Kidney tubule cell (primary cell): ENCODE measurements around the gene TYRP1.
A peak's percentile ranks its signal among the peaks of the same experiment; 100 is the strongest.

ENCODE experiments used
- DNase-seq: peaks from one replicate; pipeline ENCODE4 v3.0.0-alpha.2; 2018; ENCODE audit warnings: low spot score

TYRP1 gene

DNA sequence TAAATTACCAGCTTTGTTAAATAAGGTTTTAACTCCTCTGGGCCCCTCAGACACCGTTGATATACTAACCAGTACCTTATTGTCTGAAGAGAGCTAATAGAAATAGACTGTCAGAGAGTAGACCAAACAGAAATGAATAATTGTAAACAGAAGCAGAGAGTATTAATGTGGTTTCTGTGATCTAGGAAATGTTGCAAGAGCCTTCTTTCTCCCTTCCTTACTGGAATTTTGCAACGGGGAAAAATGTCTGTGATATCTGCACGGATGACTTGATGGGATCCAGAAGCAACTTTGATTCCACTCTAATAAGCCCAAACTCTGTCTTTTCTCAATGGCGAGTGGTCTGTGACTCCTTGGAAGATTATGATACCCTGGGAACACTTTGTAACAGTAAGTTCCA lies 5.1 kb downstream of the TYRP1 start:
- DNase-seq, result no peak

DNA sequence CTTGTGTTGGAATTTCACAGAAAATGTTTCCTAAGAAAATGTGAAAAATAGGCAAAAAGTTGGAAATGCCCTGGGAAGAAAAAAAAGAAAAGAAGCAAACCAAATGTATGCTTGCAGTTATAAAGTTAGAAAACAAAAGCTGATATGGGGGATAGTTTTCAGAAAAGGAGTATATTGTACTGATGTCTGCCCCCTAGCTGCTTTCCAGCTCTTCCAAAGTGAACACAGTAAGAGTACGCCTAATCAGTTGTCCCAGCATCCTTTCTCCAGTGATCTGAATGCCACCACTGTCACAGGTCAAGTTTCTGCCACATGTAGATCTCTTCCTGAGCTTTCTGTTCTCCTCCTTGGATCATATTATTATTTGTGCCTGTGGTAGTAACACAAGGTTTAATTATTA lies 5.8 kb downstream of the TYRP1 start:
- DNase-seq, result no peak

DNA sequence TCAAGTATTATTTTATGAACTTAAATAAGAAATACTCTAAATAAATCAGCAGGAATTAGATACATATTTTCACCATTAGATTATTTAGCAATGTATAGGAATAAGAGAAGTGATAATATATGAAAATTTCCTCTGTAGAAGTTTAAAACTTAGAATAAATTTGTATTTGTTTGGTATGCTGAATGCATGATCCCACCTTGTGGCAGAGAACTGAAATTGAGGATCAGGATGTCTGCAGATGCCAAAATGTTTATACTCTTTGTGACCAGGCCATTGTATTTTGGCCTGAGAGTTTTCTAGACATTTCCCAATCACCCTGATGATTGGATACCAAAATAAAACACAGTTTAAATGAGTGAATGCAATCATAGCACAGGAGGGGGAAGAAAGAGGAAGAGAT lies 6.3 kb downstream of the TYRP1 start:
- no peak for DNase-seq

DNA sequence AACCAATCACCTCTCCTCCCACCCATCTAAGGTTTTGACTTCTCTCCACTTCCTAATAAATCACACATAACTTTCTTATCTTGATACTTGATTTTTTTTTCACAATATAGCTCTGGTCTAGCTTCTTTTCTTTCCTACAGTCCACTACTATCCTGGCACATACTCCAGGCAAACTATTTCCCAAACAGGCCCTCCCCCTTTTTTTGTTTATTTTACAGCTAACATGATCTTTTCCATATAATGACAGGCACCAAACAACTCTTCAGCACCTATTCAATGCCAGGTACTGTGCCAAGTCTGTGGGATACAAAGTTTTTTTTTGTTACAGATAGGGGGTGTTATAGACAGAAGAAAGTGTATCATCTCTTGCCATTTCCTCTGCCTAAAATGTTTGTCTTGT lies 7.9 kb downstream of the TYRP1 start:
- DNase-seq, result no peak

DNA sequence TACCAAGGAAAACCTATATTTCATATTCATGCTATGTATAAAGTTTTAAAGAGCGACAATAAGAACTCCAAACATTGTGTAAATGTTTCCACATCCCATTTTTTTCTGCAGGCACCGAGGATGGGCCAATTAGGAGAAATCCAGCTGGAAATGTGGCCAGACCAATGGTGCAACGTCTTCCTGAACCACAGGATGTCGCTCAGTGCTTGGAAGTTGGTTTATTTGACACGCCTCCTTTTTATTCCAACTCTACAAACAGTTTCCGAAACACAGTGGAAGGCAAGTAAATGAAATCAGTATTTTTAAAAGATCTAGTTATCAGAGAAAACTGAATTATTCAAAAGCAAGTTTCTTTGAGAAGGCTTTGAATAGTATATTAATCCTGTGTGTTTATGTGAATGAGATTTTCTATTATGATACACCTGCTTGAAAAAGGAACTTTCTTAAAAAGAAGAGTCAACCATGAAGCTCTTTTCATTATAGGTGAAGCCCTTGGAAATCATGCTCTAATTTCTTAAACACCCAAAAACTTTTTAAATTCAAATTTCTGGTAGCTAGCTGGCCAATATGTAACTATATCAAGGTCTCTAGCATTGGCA lies 9.1 kb downstream of the TYRP1 start:
- DNase-seq, result peak; percentile 64

DNA sequence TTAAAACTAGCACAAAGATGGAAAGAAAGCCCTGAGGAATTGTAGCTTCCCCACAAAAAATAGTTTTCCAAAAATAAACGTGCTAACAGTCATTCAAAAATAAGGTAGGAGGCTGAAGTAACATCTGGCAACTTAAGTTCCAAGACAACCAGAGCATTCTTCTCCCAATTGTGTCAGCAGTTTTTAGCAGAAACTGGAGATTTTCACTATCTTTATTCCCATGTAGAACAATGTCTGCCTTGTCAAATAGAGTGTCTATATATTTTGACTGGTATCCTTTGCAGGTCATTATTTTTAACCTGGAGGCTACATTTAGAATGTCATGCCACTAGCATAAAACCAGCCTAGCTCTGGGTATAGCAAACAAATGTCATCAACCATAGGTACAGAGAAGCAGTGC lies 10.8 kb downstream of the TYRP1 start:
- DNase-seq, result no peak

DNA sequence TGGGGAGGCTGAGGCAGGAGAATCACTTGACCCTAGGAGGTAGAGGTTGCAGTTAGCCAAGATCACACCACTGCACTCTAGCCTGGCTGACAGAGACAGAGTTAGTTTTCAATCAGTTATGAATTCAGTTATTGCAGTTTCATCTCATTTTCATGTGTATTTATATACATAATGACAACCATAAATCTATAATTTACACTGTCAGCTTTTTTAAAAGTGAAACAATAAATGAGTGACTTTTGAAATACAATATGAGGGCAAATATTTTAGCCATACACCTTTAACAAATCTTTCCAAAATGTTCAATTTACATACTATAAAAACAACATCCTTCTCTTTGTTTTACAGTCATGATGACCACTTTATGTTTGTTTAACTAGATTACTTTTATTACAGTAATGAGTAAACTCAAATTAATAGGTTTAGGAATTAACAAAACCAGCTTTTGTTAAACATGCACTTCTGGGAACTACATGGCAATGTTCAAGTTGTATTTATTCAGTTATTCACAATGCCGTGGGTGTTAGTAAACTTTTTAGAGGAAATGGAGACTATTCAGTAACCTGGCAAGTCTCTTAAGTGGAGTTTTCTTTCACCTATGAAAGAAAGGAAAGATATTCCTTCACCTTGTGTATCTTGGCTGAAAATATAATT lies 12.7 kb downstream of the TYRP1 start:
- no peak for DNase-seq

DNA sequence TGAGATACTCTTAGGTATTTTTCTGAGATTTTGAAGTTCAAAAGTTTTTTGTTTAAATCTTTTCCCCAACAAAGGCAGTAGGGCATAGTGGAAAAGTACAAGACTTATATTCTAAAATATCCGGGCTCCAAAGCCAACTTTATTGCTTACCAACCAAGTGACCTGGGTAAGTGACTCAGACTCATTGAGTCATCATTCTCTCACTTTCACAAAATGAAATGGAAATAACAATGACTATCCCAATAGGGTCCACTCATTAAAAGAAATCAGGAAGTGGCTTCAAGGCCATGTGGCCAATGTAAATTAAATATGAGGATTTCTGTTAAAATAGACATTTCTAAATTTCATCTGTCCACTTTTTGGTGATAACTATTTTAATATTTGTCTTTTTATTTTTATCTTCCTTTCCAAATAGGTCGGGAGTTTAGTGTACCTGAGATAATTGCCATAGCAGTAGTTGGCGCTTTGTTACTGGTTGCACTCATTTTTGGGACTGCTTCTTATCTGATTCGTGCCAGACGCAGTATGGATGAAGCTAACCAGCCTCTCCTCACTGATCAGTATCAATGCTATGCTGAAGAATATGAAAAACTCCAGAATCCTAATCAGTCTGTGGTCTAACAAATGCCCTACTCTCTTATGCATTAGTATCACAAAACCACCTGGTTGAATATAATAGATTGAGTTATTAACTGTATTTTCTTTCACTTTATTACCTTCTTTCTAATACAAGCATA lies 15.5 kb downstream of the TYRP1 start:
- peak; percentile 85 for DNase-seq

DNA sequence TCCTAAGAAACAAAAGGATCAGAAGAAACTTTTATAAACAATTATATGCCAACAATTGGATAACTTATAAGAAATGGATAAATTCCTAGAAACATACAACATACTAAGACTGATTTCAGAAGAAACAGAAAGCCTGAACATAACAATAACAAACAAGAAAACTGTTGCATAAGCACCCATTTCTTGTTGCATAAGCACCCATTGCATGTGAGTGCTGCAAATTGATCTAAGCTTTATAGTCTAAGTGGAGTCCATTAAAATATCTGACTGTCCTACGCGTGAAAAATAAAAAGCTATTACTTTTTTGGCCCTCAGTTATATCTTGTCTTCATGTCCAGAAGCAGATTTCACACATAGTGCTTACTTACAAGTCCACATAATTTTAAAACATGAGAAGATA lies 19.3 kb downstream of the TYRP1 start:
- DNase-seq, result no peak

DNA sequence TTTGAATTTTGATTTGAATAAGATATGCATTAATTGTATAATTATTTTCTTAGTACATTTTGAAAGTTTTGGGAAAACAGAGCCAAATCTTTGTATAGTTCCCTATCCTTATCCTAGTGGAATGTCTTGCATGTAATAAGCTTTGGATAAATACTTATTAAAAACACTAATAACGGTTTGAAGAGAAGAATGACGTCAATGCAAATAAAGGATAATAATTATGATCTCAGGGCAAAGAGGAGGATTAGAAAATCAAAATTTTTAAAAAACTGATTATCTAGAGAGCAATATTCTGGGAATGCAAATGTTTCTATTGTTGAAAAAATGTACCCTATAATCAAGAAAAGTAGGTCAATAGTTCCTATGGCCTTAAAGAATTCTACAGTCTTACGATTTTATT lies 22.1 kb downstream of the TYRP1 start:
- DNase-seq, result no peak

DNA sequence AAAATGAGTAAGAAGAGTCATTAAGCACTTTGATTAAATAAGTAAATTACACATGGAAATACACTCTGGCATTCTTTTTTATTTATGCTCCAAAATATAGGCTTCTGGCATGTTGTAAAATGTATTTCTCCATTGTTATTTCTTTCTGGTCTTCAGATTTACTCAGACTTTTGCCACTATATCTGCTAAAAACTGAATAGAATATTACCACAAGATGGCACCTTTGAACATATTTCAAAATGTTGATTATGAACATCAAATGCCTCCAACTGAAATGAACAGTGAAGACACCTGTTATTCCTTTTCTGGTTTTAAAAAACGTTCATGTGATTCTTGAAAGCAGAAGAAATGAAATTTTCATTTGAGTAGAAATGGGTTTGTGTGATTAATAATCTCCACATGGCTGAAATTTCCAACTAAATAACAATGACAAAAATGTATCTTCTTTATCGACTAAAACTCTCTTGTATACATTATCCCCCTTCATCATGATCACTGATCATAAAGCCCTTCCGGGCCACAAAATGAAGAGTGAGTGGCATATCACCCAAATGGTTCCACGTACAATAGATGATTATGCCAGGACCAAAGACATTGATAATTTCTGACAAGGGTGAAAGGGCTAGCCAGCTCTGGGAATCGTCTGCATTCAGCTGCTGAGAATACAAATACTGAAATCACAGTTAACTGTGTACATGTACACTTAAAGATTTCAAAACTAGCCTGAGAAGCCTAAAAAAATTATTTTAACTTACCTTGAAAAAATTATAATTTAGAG lies 23.8 kb downstream of the TYRP1 start:
- DNase-seq, result no peak

DNA sequence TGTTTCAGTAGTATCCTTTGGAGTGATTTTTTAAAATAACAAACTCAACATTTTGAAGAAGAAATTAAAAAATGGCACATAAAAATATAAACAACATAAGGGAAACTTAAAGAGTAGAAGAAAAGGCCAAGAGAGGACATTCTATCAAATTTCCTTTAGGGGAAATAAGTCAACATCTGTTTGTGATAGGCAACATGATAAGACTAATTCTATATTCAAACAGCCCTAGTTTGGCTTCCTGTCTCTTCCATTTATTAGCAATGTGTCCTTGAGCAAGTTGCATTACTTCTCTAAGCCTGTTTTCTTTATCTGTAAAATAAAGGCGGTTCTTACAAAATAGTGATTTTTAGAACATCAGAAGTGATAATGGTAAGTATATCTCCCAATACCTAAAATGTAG lies 24.7 kb downstream of the TYRP1 start:
- DNase-seq, result no peak

DNA sequence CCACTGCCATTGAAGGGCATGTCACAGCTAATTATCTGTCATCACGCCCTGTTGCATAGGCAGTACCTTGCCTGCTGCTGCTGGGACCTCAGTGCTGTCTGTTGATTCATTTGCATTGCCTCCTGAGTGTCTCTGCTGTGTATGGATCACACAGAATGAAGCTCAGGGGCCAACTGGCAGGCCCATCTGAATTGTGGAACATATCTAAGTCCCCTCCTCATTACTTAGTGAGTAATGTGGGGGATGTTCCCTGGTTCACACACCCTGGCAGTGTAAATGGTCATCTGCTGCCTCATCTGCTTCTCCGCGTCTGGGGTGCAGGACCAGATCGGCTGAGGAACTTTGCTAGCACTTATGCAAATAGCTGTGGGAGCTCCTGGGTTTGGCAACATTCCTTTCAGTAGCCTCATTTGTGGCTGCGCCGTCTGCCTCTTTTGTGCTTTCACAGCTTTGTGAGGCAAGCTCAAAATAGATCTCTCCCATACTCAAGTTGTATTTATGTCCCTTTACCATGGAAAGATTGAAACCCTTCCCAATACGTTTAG lies 25.4 kb downstream of the TYRP1 start:
- DNase-seq, result peak; percentile 65

DNA sequence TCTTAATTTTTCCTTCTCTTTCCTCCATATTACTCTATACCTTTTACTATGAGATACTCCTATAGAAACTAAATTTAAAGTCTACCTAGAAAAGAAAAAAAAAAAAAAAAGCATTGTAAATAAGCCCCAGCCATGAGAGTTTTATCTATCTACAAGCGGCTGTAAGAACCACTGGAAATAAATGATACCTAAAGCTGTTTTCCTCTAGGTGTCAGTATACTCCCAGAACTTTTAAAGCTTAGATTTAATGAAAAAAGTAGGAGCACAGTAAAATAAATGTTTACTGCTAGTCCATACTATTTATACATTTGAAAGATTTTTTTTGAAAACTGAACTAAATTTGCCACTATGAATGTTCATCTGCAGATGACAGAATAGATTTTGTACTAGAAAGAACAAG lies 26.2 kb downstream of the TYRP1 start:
- peak; percentile 52 for DNase-seq

DNA sequence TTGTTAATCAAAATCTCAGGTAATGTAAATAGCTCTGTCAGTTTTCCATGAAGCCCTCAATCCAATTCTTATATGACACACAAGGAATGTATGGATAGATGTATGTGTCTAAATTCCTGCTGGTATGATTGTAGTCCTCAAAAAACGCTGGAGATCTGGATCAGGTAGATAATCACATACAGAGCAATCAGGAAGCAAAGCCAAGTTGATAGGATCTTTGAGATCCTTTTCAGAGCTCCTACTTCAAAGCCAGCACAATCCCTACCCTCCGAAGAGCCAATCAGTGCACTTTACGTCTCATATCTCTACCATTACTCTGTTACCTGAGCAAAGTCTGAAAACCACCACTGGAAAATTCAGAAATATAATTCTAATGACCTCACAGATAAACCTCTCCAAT lies 27.4 kb downstream of the TYRP1 start:
- DNase-seq, result no peak

DNA sequence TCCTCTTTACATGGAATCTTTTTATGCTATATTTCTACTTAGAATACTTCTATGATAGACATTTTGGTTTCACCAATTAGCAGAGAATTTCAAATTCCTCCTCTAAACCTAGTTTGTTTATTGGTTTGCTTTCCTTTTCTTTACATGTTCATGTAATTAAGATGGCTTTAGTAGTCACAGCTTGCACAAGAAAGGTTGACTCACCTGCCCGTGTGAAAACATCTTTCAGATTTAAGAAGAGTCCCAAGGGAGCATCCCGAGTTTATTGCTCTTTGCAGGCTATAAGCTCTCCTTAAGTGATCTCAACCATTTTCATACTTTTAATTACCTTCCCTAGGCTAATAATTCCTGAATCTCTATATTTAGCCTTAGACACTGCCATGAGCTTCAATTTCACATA lies 28.9 kb downstream of the TYRP1 start:
- DNase-seq, result no peak

DNA sequence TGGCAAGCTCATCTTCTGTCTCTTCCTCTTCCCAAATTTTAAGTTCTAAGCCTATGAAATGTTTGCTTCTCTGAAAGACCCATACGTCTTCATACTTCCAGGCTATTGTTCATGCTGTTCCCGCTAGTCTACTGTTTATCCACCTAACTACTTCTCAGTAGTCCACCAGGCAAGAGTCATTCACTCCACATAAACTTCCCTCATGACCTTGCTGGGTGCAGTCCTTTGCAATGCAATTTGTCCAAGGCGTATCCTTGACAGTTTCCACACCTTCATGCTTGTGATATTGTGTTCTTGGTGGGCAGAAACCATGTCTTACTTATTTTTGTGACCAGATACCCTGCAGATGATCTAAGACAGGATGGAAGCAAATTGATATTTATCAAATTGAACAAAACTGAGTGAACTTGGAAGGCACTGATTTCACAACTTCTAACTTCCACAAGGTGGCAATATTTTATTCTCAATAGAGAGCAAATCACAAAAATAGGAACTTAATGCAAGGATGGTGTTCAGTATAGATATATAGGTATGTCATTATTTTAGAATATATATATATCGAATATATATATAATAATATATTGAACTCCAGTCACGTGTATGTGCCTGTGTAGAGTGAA lies 30.3 kb downstream of the TYRP1 start:
- peak; percentile 28 for DNase-seq

DNA sequence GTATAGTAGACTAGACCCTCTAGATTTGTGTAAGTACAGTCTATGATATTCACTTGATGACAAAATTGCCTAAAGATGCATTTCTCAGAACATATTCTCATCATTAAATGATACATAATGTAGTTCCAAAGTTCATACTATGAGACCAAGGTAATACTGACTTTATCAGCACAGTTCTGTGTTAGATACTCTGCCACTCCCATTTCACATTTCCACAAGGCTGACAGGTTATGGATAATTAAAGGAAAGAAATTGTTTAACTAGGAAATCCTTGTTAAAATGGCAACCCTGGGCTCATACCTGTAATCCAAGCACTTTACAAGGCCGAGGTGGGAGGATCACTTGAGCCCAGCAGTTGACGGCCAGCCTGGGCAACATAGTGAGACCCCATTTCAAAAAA lies 33.6 kb downstream of the TYRP1 start:
- no peak for DNase-seq

DNA sequence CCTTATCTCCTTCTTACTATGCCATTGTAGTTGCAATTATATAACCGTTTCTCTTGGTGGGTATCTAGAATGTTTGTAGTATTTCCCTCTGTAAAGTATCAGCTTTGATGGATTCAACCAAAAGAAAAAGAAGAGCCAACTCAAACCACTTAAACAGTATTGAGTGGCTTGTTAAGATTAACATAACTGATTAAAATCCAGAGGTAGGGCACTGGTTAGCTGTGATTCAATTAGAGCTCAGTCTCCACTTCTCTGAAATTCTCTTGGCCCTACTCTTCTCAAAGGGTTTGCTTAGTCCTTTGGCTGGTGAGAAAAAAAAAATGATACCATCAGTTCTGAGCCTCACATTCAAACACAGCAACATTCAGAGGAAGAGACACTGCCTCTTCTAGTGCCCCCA lies 37.0 kb downstream of the TYRP1 start:
- no peak for DNase-seq

DNA sequence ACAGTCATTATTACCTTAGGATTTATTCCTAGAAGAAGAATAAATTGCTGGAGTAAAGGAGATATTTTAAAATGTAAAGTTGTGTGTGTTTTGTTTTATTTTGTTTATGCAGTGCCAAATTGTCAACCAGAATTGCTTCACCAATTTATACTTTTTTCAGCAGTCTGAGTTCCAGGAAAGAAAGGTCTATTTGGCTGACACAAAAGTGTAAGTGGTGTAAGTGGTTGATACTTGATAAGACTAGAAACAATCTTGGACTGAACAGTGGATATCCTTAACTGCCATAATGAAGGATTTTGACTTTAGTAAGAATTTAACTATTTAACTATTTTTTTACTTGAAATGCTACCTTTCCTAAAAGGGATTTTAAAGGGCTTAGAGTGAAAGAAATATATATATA lies 37.7 kb downstream of the TYRP1 start:
- no peak for DNase-seq

DNA sequence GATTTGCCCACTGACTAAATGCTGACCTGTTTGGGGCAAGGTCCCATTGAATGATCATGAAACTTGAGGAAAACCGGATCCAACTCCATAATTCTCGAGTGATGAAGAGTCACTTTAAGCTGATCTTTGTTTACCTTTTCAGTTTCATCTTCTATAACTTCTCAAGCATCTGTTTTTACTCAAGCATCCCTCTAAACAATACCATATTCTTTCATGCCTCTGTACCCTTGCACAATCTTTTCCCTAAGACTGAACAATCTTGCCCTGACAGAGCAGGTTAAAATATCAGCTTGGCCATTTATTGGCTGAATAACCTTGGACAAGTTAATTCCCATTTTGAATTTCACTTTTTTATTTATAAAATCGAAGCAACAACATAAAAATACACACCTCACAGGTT lies 39.8 kb downstream of the TYRP1 start:
- no peak for DNase-seq

DNA sequence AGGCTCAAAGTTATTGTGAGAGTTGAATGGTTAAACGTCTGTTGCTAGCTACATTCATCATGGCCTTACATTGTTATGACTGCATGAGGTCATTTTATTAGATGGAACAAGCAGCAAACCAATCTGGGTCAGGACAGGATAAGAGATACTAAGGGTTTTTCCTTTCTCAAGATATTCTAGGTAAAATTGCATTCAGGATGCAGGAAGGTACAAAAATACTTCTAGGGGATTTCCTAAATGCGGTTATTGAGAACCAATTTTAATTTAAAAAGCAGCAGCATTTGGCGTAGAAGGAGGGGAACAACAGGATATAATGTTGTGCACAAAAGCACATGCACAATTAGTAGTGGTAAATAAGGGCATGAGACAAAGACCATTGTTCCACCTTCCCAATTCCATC lies 42.5 kb downstream of the TYRP1 start:
- no peak for DNase-seq
